Activated CD8-positive, alpha-beta memory T cell treated with anti-CD3 and anti-CD28 coated beads, Interleukin-2, amount 50 U/mL, for 24 hours (primary cell): ENCODE measurements around the gene SCAPER.
"Not testable (repeated sequence)": the region's sequence is repeated elsewhere in the genome, so short reads cannot be mapped to it uniquely, and the experiment has no call there.

Experiments used
- DNase-seq: peaks from one replicate; pipeline ENCODE4 v3.0.0-alpha.2; 2020; ENCODE audit errors: extremely low read depth

SCAPER gene

GRCh38 chr15:76320012-76320411, 585.1 kb downstream of the SCAPER start:
- DNase-seq, result no peak

GRCh38 chr15:76313731-76314130, 591.4 kb downstream of the SCAPER start:
- no peak for DNase-seq

GRCh38 chr15:76313175-76313567, 592.0 kb downstream of the SCAPER start:
- not testable (repeated sequence) for DNase-seq

- no peak for DNase-seq
Observed at GRCh38 chr15:76312540-76313174, 592.5 kb downstream of the SCAPER start.

- DNase-seq, result peak; percentile 70
Observed at GRCh38 chr15:76311100-76311953, 593.8 kb downstream of the SCAPER start, which contains the start of gene ETFA. TSS of gene ETFA (minus strand) at chr15:76311469. CDS start at chr15:76311388, 81 bp downstream.

GRCh38 chr15:76310475-76311099, 594.6 kb downstream of the SCAPER start:
- no peak for DNase-seq

GRCh38 chr15:76309601-76310330, 595.4 kb downstream of the SCAPER start:
- DNase-seq, result no peak

GRCh38 chr15:76303909-76304308, 601.2 kb downstream of the SCAPER start:
- DNase-seq, result no peak

- DNase-seq, result no peak
Observed at GRCh38 chr15:76299786-76300185, 605.4 kb downstream of the SCAPER start.

GRCh38 chr15:76298986-76299385, 606.2 kb downstream of the SCAPER start:
- DNase-seq, result no peak

- not testable (repeated sequence) for DNase-seq
Observed at GRCh38 chr15:76297951-76298350, 607.2 kb downstream of the SCAPER start.
